ENCODE measurements around the gene FAM168A. TPM values are rescaled to one million over a fixed set of nuclear protein-coding genes. Genes with fewer than 3 reads are reported as not detected.
"Not testable (repeated sequence)": the region's sequence is repeated elsewhere in the genome, so short reads cannot be mapped to it uniquely, and the experiment has no call there.

FAM168A gene
- total RNA-seq, 1 donor: 28.2 TPM

- H3K4me1 ChIP-seq (ENCODE audit: insufficient read depth, low read length): no peaks in the 10 kb centered on the region
- no peak overlapping the region for H3K4me3 ChIP-seq (ENCODE audit: insufficient read depth, low read length)
- no peaks in the 10 kb centered on the region for H3K9me3 ChIP-seq (ENCODE audit: low read depth, low read length)
- peaks cover 10% of the 10 kb centered on the region for H4K20me1 ChIP-seq (ENCODE audit: insufficient read depth, low read length)
- no peak overlapping the region for H3K4me2 ChIP-seq (ENCODE audit: insufficient read depth, low read length)
- no peak overlapping the region for H3K27ac ChIP-seq (ENCODE audit: low read depth, low read length)
- no peaks in the 10 kb centered on the region for H3K27me3 ChIP-seq (ENCODE audit: insufficient read depth, low read length)
- TF ChIP-seq CTCF (IDR thresholded peaks at IDR 0.05; ENCODE audit: extremely low read depth, low read depth, low read length): no peak
- H2AFZ ChIP-seq (ENCODE audit: low read length): no peak overlapping the region
- peaks cover 66% of the 10 kb centered on the region for H3K79me2 ChIP-seq (ENCODE audit: insufficient read depth, low read length)
- H3K36me3 ChIP-seq (ENCODE audit: insufficient read depth, low read length): no peaks in the 10 kb centered on the region
- DNase-seq (ENCODE audit: insufficient read length, low spot score, missing footprints): peak; percentile 23
Observed at GRCh38 chr11:73586791-73587190, 11.1 kb downstream of the FAM168A start.

- TF ChIP-seq CTCF (IDR thresholded peaks at IDR 0.05; ENCODE audit: extremely low read depth, low read depth, low read length): no peak
- Histone ChIP-seq H3K4me2 (ENCODE audit: insufficient read depth, low read length) (no peak overlapping the region), H3K4me1 (ENCODE audit: insufficient read depth, low read length) (no peaks in the 10 kb centered on the region), H2AFZ (ENCODE audit: low read length) (no peak overlapping the region), H3K36me3 (ENCODE audit: insufficient read depth, low read length) (no peaks in the 10 kb centered on the region), H4K20me1 (ENCODE audit: insufficient read depth, low read length) (peaks cover 10% of the 10 kb centered on the region), H3K4me3 (ENCODE audit: insufficient read depth, low read length) (no peak overlapping the region), H3K27ac (ENCODE audit: low read depth, low read length) (no peak overlapping the region), H3K9me3 (ENCODE audit: low read depth, low read length) (no peaks in the 10 kb centered on the region), H3K27me3 (ENCODE audit: insufficient read depth, low read length) (no peaks in the 10 kb centered on the region), H3K79me2 (ENCODE audit: insufficient read depth, low read length) (peaks cover 59% of the 10 kb centered on the region)
- DNase-seq (ENCODE audit: insufficient read length, low spot score, missing footprints): peak; percentile 82
Observed at GRCh38 chr11:73585834-73586575, 11.9 kb downstream of the FAM168A start.

- TF ChIP-seq CTCF (IDR thresholded peaks at IDR 0.05; ENCODE audit: extremely low read depth, low read depth, low read length): no peak
- peaks cover 54% of the 10 kb centered on the region for H3K79me2 ChIP-seq (ENCODE audit: insufficient read depth, low read length)
Observed at GRCh38 chr11:73584831-73585230, 13.1 kb downstream of the FAM168A start.

GRCh38 chr11:73582653-73583052 is 15.3 kb downstream of the FAM168A start:
- peak; percentile 18 for DNase-seq (ENCODE audit: insufficient read length, low spot score, missing footprints)
- H4K20me1 ChIP-seq (ENCODE audit: insufficient read depth, low read length): peaks cover 16% of the 10 kb centered on the region
- H3K36me3 ChIP-seq (ENCODE audit: insufficient read depth, low read length): no peaks in the 10 kb centered on the region
- H3K79me2 ChIP-seq (ENCODE audit: insufficient read depth, low read length): peaks cover 44% of the 10 kb centered on the region
- H3K4me2 ChIP-seq (ENCODE audit: insufficient read depth, low read length): no peak overlapping the region
- no peak overlapping the region for H2AFZ ChIP-seq (ENCODE audit: low read length)
- H3K27ac ChIP-seq (ENCODE audit: low read depth, low read length): no peak overlapping the region
- no peaks in the 10 kb centered on the region for H3K9me3 ChIP-seq (ENCODE audit: low read depth, low read length)
- no peaks in the 10 kb centered on the region for H3K4me1 ChIP-seq (ENCODE audit: insufficient read depth, low read length)
- TF ChIP-seq CTCF (IDR thresholded peaks at IDR 0.05; ENCODE audit: extremely low read depth, low read depth, low read length): no peak
- H3K4me3 ChIP-seq (ENCODE audit: insufficient read depth, low read length): no peak overlapping the region
- no peaks in the 10 kb centered on the region for H3K27me3 ChIP-seq (ENCODE audit: insufficient read depth, low read length)

More at GRCh38 chr11:73584831-73585230, 13.1 kb downstream of the FAM168A start:
- H3K27me3 ChIP-seq (ENCODE audit: insufficient read depth, low read length): no peaks in the 10 kb centered on the region
- H3K4me2 ChIP-seq (ENCODE audit: insufficient read depth, low read length): no peak overlapping the region
- no peak for DNase-seq (ENCODE audit: insufficient read length, low spot score, missing footprints)
- H4K20me1 ChIP-seq (ENCODE audit: insufficient read depth, low read length): peaks cover 13% of the 10 kb centered on the region
- H3K4me1 ChIP-seq (ENCODE audit: insufficient read depth, low read length): no peaks in the 10 kb centered on the region
- H3K4me3 ChIP-seq (ENCODE audit: insufficient read depth, low read length): no peak overlapping the region
- no peak overlapping the region for H3K27ac ChIP-seq (ENCODE audit: low read depth, low read length)
- H2AFZ ChIP-seq (ENCODE audit: low read length): no peak overlapping the region
- H3K36me3 ChIP-seq (ENCODE audit: insufficient read depth, low read length): no peaks in the 10 kb centered on the region
- H3K9me3 ChIP-seq (ENCODE audit: low read depth, low read length): no peaks in the 10 kb centered on the region

- H2AFZ ChIP-seq (ENCODE audit: low read length); H3K36me3 ChIP-seq (ENCODE audit: insufficient read depth, low read length); H3K9me3 ChIP-seq (ENCODE audit: low read depth, low read length); H3K4me2 ChIP-seq (ENCODE audit: insufficient read depth, low read length); H3K4me3 ChIP-seq (ENCODE audit: insufficient read depth, low read length); DNase-seq (ENCODE audit: insufficient read length, low spot score, missing footprints); H3K27ac ChIP-seq (ENCODE audit: low read depth, low read length); H3K27me3 ChIP-seq (ENCODE audit: insufficient read depth, low read length); H3K4me1 ChIP-seq (ENCODE audit: insufficient read depth, low read length): not testable (repeated sequence)
- Histone ChIP-seq H4K20me1 (ENCODE audit: insufficient read depth, low read length) (peaks cover 11% of the 10 kb centered on the region), H3K79me2 (ENCODE audit: insufficient read depth, low read length) (peaks cover 47% of the 10 kb centered on the region)
Observed at GRCh38 chr11:73580749-73581148, 17.2 kb downstream of the FAM168A start.

Measured in osteoblast (primary cell).